ENCODE measurements around the gene SOX18. TPM values are rescaled to one million over a fixed set of nuclear protein-coding genes. Genes with fewer than 3 reads are reported as not detected.

SOX18 gene
- total and polyA plus RNA-seq, 7 donors: 0.69 to 11.9 (median 3.0) TPM

DNA sequence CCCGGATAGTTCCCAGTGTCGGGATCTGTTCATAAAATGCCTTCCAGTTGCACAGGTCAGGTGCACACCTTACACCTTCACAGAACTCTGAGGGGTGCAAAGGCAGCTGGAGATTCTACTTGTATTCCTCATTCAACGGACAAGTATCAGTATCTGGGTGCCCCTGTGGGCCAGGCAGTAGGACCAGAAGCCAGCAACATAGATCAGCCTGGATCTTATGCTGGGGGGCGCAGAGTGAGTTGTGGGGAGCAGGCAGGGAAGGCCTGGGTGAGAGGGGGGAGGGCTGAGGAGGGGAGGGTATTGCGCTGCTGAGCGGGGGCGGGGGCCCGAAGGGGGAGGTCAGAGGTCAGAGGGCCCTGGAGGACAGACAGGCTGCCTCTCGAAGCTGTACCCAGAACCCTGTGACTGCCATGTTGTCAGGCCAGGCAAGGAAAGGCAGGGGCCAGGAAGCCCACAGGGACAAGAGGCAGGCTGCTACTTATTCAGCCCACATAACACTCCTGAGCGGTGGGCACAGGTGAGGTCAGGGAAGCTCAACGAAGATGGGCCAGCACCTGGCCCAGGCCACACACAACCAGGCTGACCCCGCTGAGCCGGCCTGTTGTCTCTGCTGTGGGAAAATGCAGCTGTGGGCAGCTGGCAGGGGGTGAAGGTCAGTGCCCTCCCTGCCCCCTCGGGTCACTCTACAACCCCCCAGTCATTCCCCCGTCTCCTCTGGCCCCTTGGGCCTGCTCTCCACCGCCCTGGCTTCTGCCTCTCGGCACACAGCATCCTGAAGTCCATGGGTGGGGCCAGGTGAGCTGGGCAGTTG, 31.6 kb upstream of the SOX18 start:
- 46 to 76% methylated on average over 17 of the region's 17 CpGs for WGBS, 2 donors
- Histone ChIP-seq H3K27me3 (peaks cover 14 to 37% (median 21%) of the 10 kb centered on the region in 3 donors), H3K4me3 (peak overlapping the region in 2 of 4 donors; percentile 77 to 85), H3K4me1 (peaks cover 0 to 37% (median 31%) of the 10 kb centered on the region in 4 donors), H3K9me3 (no peaks in the 10 kb centered on the region), H3K27ac (peak overlapping the region in 2 of 4 donors; percentile 73 to 74), H3K36me3 (no peaks in the 10 kb centered on the region)
- no peak for TF ChIP-seq EP300 (IDR thresholded peaks at IDR 0.05)
- no peak for TF ChIP-seq POLR2A (IDR thresholded peaks at IDR 0.05)
- TF ChIP-seq, protein P1, sequence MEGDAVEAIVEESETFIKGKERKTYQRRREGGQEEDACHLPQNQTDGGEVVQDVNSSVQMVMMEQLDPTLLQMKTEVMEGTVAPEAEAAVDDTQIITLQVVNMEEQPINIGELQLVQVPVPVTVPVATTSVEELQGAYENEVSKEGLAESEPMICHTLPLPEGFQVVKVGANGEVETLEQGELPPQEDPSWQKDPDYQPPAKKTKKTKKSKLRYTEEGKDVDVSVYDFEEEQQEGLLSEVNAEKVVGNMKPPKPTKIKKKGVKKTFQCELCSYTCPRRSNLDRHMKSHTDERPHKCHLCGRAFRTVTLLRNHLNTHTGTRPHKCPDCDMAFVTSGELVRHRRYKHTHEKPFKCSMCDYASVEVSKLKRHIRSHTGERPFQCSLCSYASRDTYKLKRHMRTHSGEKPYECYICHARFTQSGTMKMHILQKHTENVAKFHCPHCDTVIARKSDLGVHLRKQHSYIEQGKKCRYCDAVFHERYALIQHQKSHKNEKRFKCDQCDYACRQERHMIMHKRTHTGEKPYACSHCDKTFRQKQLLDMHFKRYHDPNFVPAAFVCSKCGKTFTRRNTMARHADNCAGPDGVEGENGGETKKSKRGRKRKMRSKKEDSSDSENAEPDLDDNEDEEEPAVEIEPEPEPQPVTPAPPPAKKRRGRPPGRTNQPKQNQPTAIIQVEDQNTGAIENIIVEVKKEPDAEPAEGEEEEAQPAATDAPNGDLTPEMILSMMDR (IDR thresholded peaks at IDR 0.05): no peak
- TF ChIP-seq POLR2AphosphoS5 (IDR thresholded peaks at IDR 0.05): no peak
- intact Hi-C loops (cut with DNase I): loop anchor here (5.0 kb wide), 1 partner anchor 979 kb away; no protein-coding TSS in a partner anchor
- DNase-seq: no peak

DNA sequence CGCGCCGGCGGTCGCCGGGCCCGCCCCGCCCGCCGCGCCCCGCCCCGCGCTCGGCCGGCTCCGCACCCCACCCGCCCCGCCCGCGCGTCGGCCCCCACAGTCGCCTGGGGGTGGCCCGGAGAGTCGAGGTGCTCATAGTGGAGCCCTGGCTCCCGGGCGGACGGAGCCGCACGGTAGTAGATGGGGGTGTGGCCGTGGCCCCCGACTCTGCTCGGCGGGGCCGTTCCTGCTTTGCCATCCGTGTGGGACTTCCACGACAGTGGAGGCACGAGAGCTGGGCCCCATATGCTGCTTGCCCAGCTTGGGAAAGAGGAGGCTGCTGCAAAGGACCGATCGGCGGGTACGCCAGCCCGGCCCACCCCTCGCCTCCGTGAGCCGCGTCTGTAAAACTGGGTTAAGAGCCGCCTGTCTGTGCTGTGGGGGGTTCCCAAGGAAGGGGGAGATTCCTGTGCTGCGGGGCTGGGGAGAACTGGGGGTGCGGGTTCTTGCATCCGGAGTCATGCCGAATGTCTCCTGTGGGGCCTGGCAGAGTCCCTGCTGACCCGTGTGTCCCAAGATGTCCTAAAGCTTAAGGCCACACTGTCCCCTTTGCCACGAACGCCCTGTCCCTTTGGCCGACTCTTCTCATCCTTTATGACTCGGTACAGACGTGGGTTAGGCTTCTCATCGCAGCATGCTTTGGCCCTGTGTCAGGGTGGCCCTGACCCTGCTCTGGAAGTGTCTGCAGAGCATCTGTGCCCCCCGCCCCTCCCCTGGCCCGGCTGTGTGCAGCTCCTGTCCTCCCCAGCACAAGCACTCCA, 30.8 kb upstream of the SOX18 start, which contains the start of gene OPRL1:
TSS of gene OPRL1 (plus strand) at position 70 of the 800 bp plus-strand sequence. CDS start 12,639 bp downstream, outside the sequence.
- 2 to 5% methylated on average over 62 of the region's 62 CpGs for WGBS, 2 donors
- peak within 1 kb of the TSS; percentile 70 to 81 (median 74) for H3K27ac ChIP-seq
- H3K36me3 ChIP-seq: no peaks in the 10 kb centered on the region
- peak in 1 of 4 donors; percentile 61 for TF ChIP-seq EP300 (IDR thresholded peaks at IDR 0.05)
- TF ChIP-seq, protein P1 (IDR thresholded peaks at IDR 0.05): no peak
- DNase-seq: no peak
- intact Hi-C loops (cut with DNase I): loop anchor here (5.0 kb wide), 1 partner anchor 978 kb away; no protein-coding TSS in a partner anchor
- peaks cover 0 to 37% (median 31%) of the 10 kb centered on the region in 4 donors for H3K4me1 ChIP-seq
- no peaks in the 10 kb centered on the region for H3K9me3 ChIP-seq
- H3K27me3 ChIP-seq: peaks cover 14 to 29% (median 17%) of the 10 kb centered on the region in 3 donors
- H3K4me3 ChIP-seq: peak within 1 kb of the TSS; percentile 60 to 85 (median 70)

DNA sequence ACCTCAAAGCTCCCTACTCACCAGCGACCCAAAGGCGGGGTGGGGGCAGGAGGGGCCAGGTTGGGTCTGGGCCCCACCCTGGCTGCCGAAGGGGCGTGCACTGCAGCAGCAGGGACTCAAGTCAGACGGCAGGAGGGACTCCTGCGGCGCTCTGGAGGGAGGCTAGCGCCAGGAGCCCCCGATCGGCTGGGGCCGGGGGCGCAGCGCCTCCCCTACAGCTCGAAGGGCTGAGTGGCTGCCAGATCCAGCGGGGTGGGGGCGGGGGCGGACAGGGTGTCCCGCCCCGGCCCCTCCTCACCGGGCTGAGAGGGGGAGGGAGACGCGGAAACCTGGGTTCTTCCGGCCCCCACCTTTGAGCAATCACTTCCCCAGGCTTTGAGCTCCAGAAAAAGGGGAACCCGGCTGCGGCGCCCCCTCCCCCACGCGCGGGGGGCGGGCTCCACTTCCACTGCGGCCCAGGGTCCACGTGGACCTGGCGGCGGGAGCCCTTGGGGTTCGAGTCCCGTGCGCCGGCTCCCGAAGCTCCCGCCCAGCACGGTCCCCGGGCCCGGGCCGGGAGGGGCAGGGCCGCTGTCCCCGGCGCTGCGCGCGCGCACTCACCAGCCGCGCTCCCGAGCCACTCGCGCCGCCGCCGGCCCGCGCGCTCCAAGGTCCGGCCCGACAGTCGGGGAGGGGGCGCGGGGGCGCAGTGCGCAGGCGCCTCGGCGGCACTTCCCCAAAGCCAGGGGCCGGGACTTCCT, 30.0 kb upstream of the SOX18 start, which contains the start of gene RGS19:
TSS of gene RGS19 (minus strand) at position 246 of the 740 bp plus-strand sequence. CDS start 2,632 bp downstream, outside the sequence.
- Histone ChIP-seq H3K36me3 (peaks cover 0 to 2% (median 0%) of the 10 kb centered on the region in 4 donors), H3K27me3 (peaks cover 6 to 21% (median 9%) of the 10 kb centered on the region in 3 donors), H3K27ac (peak within 1 kb of the TSS; percentile 70 to 81 (median 74)), H3K9me3 (no peaks in the 10 kb centered on the region), H3K4me1 (peaks cover 0 to 33% (median 30%) of the 10 kb centered on the region in 4 donors), H3K4me3 (peak within 1 kb of the TSS; percentile 60 to 85 (median 70))
- intact Hi-C loops (cut with DNase I): loop anchor here (5.0 kb wide), 1 partner anchor 977 kb away; no protein-coding TSS in a partner anchor
- WGBS, 2 donors: 0% methylated on average over 73 of the region's 73 CpGs
- TF ChIP-seq, protein P1 (IDR thresholded peaks at IDR 0.05): no peak
- no peak for TF ChIP-seq POLR2AphosphoS5 (IDR thresholded peaks at IDR 0.05)
- no peak for TF ChIP-seq POLR2A (IDR thresholded peaks at IDR 0.05)
- TF ChIP-seq EP300 (IDR thresholded peaks at IDR 0.05): no peak
- peak; percentile 85 for DNase-seq

DNA sequence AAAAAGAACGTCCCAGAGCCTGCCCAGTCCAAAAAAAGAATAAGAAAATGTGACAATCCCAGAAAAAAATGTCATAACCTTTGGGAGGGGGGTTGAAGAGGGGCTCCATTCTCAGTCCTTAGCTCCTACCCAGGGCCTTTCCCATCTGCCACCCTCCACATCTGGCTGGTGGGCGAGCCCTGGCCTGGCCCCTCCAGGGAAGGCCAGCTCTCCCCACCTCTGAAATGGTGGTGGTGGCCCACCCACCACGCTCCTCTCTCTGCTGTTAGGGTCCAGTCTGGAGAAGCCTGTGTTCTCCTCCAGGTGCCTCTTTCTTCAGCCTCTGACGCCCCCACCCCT, 29.5 kb upstream of the SOX18 start:
- H3K27ac ChIP-seq: peak overlapping the region; percentile 70 to 81 (median 74)
- no peak for DNase-seq
- WGBS, 2 donors: 7 to 8% methylated on average over 4 of the region's 4 CpGs

More for the DNA sequence above, 29.5 kb upstream of the SOX18 start:
- no peaks in the 10 kb centered on the region for H3K9me3 ChIP-seq
- peak overlapping the region; percentile 60 to 85 (median 70) for H3K4me3 ChIP-seq
- no peak for TF ChIP-seq POLR2A (IDR thresholded peaks at IDR 0.05)
- no peak for TF ChIP-seq POLR2AphosphoS5 (IDR thresholded peaks at IDR 0.05)
- TF ChIP-seq EP300 (IDR thresholded peaks at IDR 0.05): no peak
- TF ChIP-seq, protein P1 (IDR thresholded peaks at IDR 0.05): no peak
- peaks cover 0 to 7% (median 3%) of the 10 kb centered on the region in 4 donors for H3K36me3 ChIP-seq
- H3K27me3 ChIP-seq: peaks cover 3 to 16% (median 3%) of the 10 kb centered on the region in 3 donors
- intact Hi-C loops (cut with DNase I): no loop called here
- peaks cover 0 to 29% (median 26%) of the 10 kb centered on the region in 4 donors for H3K4me1 ChIP-seq

Measured in sigmoid colon (tissue), 7 donors.